Breast epithelium (tissue), 3 donors: ENCODE data around the gene HLA-DRA.

Source experiments
- POLR2A ChIP-seq: fragments of 450-650 bp; IDR thresholded peaks from one replicate; pipeline ENCODE4 v1.6.1; 2016; ENCODE audit warnings: antibody characterized with exemption, mild to moderate bottlenecking, moderate library complexity
- TF ChIP-seq, protein P1 (sequence below), 3 donors: fragments of 450-650 bp; IDR thresholded peaks; one replicate each; pipeline ENCODE4 v1.5.1; 2016 to 2017; ENCODE audit warnings: antibody characterized with exemption in 3 of 3, mild to moderate bottlenecking in 3 of 3, moderate library complexity in 3 of 3

GRCh38 chr6:32460528-32460927 lies 20.8 kb downstream of the HLA-DRA start:
- TF ChIP-seq, protein P1, sequence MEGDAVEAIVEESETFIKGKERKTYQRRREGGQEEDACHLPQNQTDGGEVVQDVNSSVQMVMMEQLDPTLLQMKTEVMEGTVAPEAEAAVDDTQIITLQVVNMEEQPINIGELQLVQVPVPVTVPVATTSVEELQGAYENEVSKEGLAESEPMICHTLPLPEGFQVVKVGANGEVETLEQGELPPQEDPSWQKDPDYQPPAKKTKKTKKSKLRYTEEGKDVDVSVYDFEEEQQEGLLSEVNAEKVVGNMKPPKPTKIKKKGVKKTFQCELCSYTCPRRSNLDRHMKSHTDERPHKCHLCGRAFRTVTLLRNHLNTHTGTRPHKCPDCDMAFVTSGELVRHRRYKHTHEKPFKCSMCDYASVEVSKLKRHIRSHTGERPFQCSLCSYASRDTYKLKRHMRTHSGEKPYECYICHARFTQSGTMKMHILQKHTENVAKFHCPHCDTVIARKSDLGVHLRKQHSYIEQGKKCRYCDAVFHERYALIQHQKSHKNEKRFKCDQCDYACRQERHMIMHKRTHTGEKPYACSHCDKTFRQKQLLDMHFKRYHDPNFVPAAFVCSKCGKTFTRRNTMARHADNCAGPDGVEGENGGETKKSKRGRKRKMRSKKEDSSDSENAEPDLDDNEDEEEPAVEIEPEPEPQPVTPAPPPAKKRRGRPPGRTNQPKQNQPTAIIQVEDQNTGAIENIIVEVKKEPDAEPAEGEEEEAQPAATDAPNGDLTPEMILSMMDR (IDR thresholded peaks at IDR 0.05): no peak
- no peak for TF ChIP-seq POLR2A
